ENCODE results near the gene ZBTB7A.

Gene ZBTB7A

GRCh38 chr19:4052993-4053422 lies 13.7 kb downstream of the ZBTB7A start:
- Histone ChIP-seq H3F3A (ENCODE audit: low read depth) (no peaks in the 10 kb centered on the region; the same call in 1 of the 2 replicates), H3K27me3 (ENCODE audit: insufficient read depth, low read length, poor library complexity, severe bottlenecking) (no peaks in the 10 kb centered on the region), H3K36me3 (ENCODE audit: insufficient read depth, low read length) (peaks cover 65% of the 10 kb centered on the region; the same call in 1 of the 2 replicates), H2AFZ (ENCODE audit: low read length) (no peak overlapping the region), H3K4me1 (ENCODE audit: insufficient read depth, low read length, poor library complexity, severe bottlenecking) (no peaks in the 10 kb centered on the region), H3K9me2 (replicated peaks; ENCODE audit: low read depth, low read length) (no peaks in the 10 kb centered on the region), H4K20me1 (ENCODE audit: insufficient read depth, low read length, poor library complexity, severe bottlenecking) (peaks cover 56% of the 10 kb centered on the region), H3K4me2 (ENCODE audit: low read depth, low read length, poor library complexity, severe bottlenecking) (no peak overlapping the region), H3K4me3 (ENCODE audit: low read length, poor library complexity, severe bottlenecking) (no peak overlapping the region), H3K9ac (ENCODE audit: low read depth, low read length, poor library complexity, severe bottlenecking) (no peak overlapping the region), H3K9me3 (ENCODE audit: insufficient read depth, low read depth, low read length) (no peaks in the 10 kb centered on the region), H3K79me2 (ENCODE audit: insufficient read depth, low read length) (peaks cover 78% of the 10 kb centered on the region)
- TF ChIP-seq EZH2phosphoT487 (IDR thresholded peaks at IDR 0.05; ENCODE audit: borderline replicate concordance) (no peak), CTCF (conservative IDR thresholded peaks at IDR 0.05; ENCODE audit: low read length) (no peak)

GRCh38 chr19:4052114-4052992 lies 14.3 kb downstream of the ZBTB7A start:
- H3K79me2 ChIP-seq (ENCODE audit: insufficient read depth, low read length), result peaks cover 72% of the 10 kb centered on the region
- H3K4me1 ChIP-seq (ENCODE audit: insufficient read depth, low read length, poor library complexity, severe bottlenecking), result no peaks in the 10 kb centered on the region
- H3K4me2 ChIP-seq (ENCODE audit: low read depth, low read length, poor library complexity, severe bottlenecking), result no peak overlapping the region
- H3K36me3 ChIP-seq (ENCODE audit: insufficient read depth, low read length), result peaks cover 67% of the 10 kb centered on the region; the same call in 1 of the 2 replicates
- no peak overlapping the region for H3K9ac ChIP-seq (ENCODE audit: low read depth, low read length, poor library complexity, severe bottlenecking)
- no peak overlapping the region for H2AFZ ChIP-seq (ENCODE audit: low read length)
- H3K27me3 ChIP-seq (ENCODE audit: insufficient read depth, low read length, poor library complexity, severe bottlenecking), result no peaks in the 10 kb centered on the region
- TF ChIP-seq CTCF (conservative IDR thresholded peaks at IDR 0.05; ENCODE audit: low read length) (no peak), EZH2phosphoT487 (IDR thresholded peaks at IDR 0.05; ENCODE audit: borderline replicate concordance) (no peak)
- no peaks in the 10 kb centered on the region for H3K9me3 ChIP-seq (ENCODE audit: insufficient read depth, low read depth, low read length)
- H3K4me3 ChIP-seq (ENCODE audit: low read length, poor library complexity, severe bottlenecking), result no peak overlapping the region
- H3K9me2 ChIP-seq (replicated peaks; ENCODE audit: low read depth, low read length), result no peaks in the 10 kb centered on the region
- H3F3A ChIP-seq (ENCODE audit: low read depth), result no peaks in the 10 kb centered on the region
- peaks cover 51% of the 10 kb centered on the region for H4K20me1 ChIP-seq (ENCODE audit: insufficient read depth, low read length, poor library complexity, severe bottlenecking)

- Histone ChIP-seq H2AFZ (ENCODE audit: low read length) (no peak overlapping the region), H3F3A (ENCODE audit: low read depth) (no peaks in the 10 kb centered on the region), H3K36me3 (ENCODE audit: insufficient read depth, low read length) (peaks cover 68% of the 10 kb centered on the region; the same call in 1 of the 2 replicates), H3K27me3 (ENCODE audit: insufficient read depth, low read length, poor library complexity, severe bottlenecking) (no peaks in the 10 kb centered on the region), H3K9me2 (replicated peaks; ENCODE audit: low read depth, low read length) (no peaks in the 10 kb centered on the region), H3K9me3 (ENCODE audit: insufficient read depth, low read depth, low read length) (no peaks in the 10 kb centered on the region), H3K9ac (ENCODE audit: low read depth, low read length, poor library complexity, severe bottlenecking) (no peak overlapping the region), H4K20me1 (ENCODE audit: insufficient read depth, low read length, poor library complexity, severe bottlenecking) (peaks cover 51% of the 10 kb centered on the region), H3K79me2 (ENCODE audit: insufficient read depth, low read length) (peaks cover 69% of the 10 kb centered on the region), H3K4me3 (ENCODE audit: low read length, poor library complexity, severe bottlenecking) (no peak overlapping the region), H3K4me1 (ENCODE audit: insufficient read depth, low read length, poor library complexity, severe bottlenecking) (no peaks in the 10 kb centered on the region), H3K4me2 (ENCODE audit: low read depth, low read length, poor library complexity, severe bottlenecking) (no peak overlapping the region)
- TF ChIP-seq EZH2phosphoT487 (IDR thresholded peaks at IDR 0.05; ENCODE audit: borderline replicate concordance), result no peak
- TF ChIP-seq CTCF (conservative IDR thresholded peaks at IDR 0.05; ENCODE audit: low read length), result no peak
These were observed 15.3 kb downstream of the ZBTB7A start for GRCh38 chr19:4051175-4052101.

Data from Loucy (cell line).